ENCODE data around the gene EHMT1. TPM values are rescaled to one million over a fixed set of nuclear protein-coding genes. Genes with fewer than 3 reads are reported as not detected.
A peak's percentile ranks its signal among the peaks of the same experiment; 100 is the strongest.

The EHMT1 gene
- total and polyA plus RNA-seq, 2 donors (not counting 1 experiment from before 2014, with no cell fraction given): 101 to 394 TPM

DNA sequence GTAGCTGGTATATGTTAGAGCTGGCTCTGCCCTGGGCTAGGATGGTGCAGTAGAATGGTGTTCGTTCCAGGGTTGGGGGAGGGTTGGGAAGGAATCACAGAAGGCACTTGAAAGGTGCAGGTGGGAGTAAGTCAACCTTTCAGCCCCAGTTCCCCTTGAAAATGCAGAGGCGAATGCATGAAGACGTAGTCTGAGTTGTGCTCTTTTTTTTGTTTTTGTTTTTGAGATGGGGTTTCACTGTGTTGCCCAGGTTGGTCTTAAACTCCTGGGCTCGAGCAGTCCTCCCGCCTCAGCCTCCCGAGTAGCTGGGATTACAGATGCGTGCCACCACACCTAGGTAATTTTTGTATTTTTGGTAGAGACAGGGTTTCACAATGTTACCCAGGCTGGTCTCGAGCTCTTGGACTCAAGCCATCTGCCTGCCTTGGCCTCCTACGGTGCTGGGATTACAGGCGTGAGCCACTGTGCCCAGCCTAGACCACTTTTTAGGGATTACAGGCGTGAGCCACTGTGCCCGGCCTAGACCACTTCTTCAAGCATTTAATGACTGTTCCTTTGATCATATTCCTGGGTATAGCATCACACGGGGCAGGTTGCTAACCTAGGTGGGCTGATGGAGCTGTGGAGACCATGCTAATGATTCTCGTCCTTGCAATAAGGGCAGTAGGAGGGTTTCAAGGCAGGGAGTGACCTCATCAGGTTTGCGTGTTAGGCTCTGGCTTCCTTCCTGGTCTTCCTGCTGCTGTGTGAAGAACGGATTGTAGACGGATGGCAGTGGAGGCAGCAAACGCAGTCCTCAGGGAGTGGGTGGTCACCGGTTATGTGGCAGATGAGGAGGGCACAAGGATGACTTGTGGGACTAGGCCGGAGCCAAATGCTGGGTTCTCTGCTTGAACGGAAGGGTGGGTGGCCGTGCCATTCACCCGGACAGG is 13.7 kb downstream of the EHMT1 start:
- ATAC-seq (ENCODE audit: low read depth): no peak
- Mint-ChIP-seq H3K27me3 (no peaks in the 10 kb centered on the region), H3K4me1 (peaks cover 55% of the 10 kb centered on the region), H3K9me3 (ENCODE audit: insufficient read depth) (no peaks in the 10 kb centered on the region), H3K27ac (peak overlapping the region; percentile 53), H3K4me3 (no peak overlapping the region)
- Histone ChIP-seq H3K36me3 (replicated peaks in 1 of 2; ENCODE audit: control extremely low read depth in 1 of 2, control insufficient read depth in 1 of 2, extremely low read depth in 1 of 2, insufficient read depth in 2 of 2, low read length in 1 of 2) (no peaks in the 10 kb centered on the region), H3K4me3 (ENCODE audit: control extremely low read depth in 1 of 5, extremely low read depth in 1 of 5, insufficient read depth in 1 of 5, low read depth in 2 of 5, low read length in 4 of 5) (no peak overlapping the region), H3K4me1 (ENCODE audit: control insufficient read depth in 2 of 2, insufficient read depth in 2 of 2, low read length in 2 of 2) (peaks cover 30 to 50% of the 10 kb centered on the region in 2 donors), H2AFZ (ENCODE audit: insufficient read depth, low read depth, low read length, poor library complexity, severe bottlenecking) (no peak overlapping the region), H3K9ac (ENCODE audit: low read length) (no peak overlapping the region), H3K27ac (ENCODE audit: low read length in 2 of 2) (peak overlapping the region in 1 of 2 donors; percentile 48), H3K4me2 (replicated peaks; ENCODE audit: low read depth, low read length, poor library complexity, severe bottlenecking) (peak overlapping the region; percentile 2), H4K20me1 (ENCODE audit: control insufficient read depth, insufficient read depth, low read length, poor library complexity, severe bottlenecking) (peaks cover 63% of the 10 kb centered on the region), H3K9me3 (ENCODE audit: control extremely low read depth in 1 of 3, control insufficient read depth in 2 of 3, insufficient read depth in 1 of 3, low read length in 2 of 3) (no peaks in the 10 kb centered on the region), H3K27me3 (replicated peaks in 1 of 4; ENCODE audit: control extremely low read depth in 1 of 4, control insufficient read depth in 3 of 4, insufficient read depth in 4 of 4, low read length in 3 of 4) (no peaks in the 10 kb centered on the region), H3K79me2 (ENCODE audit: control insufficient read depth, insufficient read depth, low read length) (peaks cover 95% of the 10 kb centered on the region)
- no peak for TF ChIP-seq EZH2 (IDR thresholded peaks at IDR 0.05; ENCODE audit: borderline replicate concordance, insufficient read depth, low read depth, low read length, poor library complexity, severe bottlenecking)
- TF ChIP-seq, protein P1, sequence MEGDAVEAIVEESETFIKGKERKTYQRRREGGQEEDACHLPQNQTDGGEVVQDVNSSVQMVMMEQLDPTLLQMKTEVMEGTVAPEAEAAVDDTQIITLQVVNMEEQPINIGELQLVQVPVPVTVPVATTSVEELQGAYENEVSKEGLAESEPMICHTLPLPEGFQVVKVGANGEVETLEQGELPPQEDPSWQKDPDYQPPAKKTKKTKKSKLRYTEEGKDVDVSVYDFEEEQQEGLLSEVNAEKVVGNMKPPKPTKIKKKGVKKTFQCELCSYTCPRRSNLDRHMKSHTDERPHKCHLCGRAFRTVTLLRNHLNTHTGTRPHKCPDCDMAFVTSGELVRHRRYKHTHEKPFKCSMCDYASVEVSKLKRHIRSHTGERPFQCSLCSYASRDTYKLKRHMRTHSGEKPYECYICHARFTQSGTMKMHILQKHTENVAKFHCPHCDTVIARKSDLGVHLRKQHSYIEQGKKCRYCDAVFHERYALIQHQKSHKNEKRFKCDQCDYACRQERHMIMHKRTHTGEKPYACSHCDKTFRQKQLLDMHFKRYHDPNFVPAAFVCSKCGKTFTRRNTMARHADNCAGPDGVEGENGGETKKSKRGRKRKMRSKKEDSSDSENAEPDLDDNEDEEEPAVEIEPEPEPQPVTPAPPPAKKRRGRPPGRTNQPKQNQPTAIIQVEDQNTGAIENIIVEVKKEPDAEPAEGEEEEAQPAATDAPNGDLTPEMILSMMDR (IDR thresholded peaks at IDR 0.05): no peak
- CTCF ChIA-PET: no interaction called here
- no peak for DNase-seq
- POLR2A ChIA-PET: interaction anchor here (0.6 kb wide), 1 partner anchor 9 kb away, joined by 6 read pairs; no protein-coding TSS in a partner anchor
- WGBS (ENCODE audit: insufficient coverage): 68% methylated on average over 19 of the region's 23 CpGs
- intact Hi-C loops (cut with micrococcal nuclease): no loop called here

DNA sequence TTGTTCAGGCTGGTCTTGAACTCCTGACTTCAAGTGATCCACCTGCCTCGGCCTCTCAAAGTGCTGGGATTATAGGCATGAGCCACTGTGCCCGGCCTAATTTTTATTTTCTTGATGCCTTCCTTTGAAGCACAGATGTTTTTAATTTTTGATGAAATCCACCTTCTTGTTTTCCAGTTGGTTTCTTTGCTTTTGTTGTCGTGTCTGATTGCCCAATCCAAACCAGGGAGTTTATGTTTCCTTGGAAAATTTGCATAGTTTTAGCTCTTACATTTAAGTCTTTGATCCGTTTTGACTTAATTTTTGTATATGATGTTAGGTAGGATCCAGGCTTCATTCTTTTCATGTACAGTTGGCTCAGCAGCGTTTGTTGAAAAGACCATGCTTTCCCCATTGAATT is 15.2 kb downstream of the EHMT1 start:
- H3K27ac Mint-ChIP-seq: no peak overlapping the region
- H3K9me3 Mint-ChIP-seq (ENCODE audit: insufficient read depth): no peaks in the 10 kb centered on the region
- Histone ChIP-seq H3K79me2 (ENCODE audit: control insufficient read depth, insufficient read depth, low read length) (peaks cover 95% of the 10 kb centered on the region), H3K36me3 (replicated peaks in 1 of 2; ENCODE audit: control extremely low read depth in 1 of 2, control insufficient read depth in 1 of 2, extremely low read depth in 1 of 2, insufficient read depth in 2 of 2, low read length in 1 of 2) (no peaks in the 10 kb centered on the region), H3K4me3 (ENCODE audit: control extremely low read depth in 1 of 5, extremely low read depth in 1 of 5, insufficient read depth in 1 of 5, low read depth in 2 of 5, low read length in 4 of 5) (no peak overlapping the region), H3K4me2 (replicated peaks; ENCODE audit: low read depth, low read length, poor library complexity, severe bottlenecking) (no peak overlapping the region), H3K9ac (ENCODE audit: low read length) (no peak overlapping the region), H3K27me3 (replicated peaks in 1 of 4; ENCODE audit: control extremely low read depth in 1 of 4, control insufficient read depth in 3 of 4, insufficient read depth in 4 of 4, low read length in 3 of 4) (no peaks in the 10 kb centered on the region), H3K27ac (ENCODE audit: low read length in 2 of 2) (no peak overlapping the region), H4K20me1 (ENCODE audit: control insufficient read depth, insufficient read depth, low read length, poor library complexity, severe bottlenecking) (peaks cover 59% of the 10 kb centered on the region), H3K4me1 (ENCODE audit: control insufficient read depth in 2 of 2, insufficient read depth in 2 of 2, low read length in 2 of 2) (peaks cover 21 to 39% of the 10 kb centered on the region in 2 donors), H3K9me3 (ENCODE audit: control extremely low read depth in 1 of 3, control insufficient read depth in 2 of 3, insufficient read depth in 1 of 3, low read length in 2 of 3) (no peaks in the 10 kb centered on the region), H2AFZ (ENCODE audit: insufficient read depth, low read depth, low read length, poor library complexity, severe bottlenecking) (no peak overlapping the region)
- CTCF ChIA-PET: no interaction called here
- intact Hi-C loops (cut with micrococcal nuclease): no loop called here
- H3K4me3 Mint-ChIP-seq: no peak overlapping the region
- POLR2A ChIA-PET: no interaction called here
- no peaks in the 10 kb centered on the region for H3K27me3 Mint-ChIP-seq
- H3K4me1 Mint-ChIP-seq: peaks cover 53% of the 10 kb centered on the region
- ATAC-seq (ENCODE audit: low read depth) (no peak), DNase-seq (no peak)
- 94% methylated on average over 2 of the region's 5 CpGs for WGBS (ENCODE audit: insufficient coverage)
- no peak for TF ChIP-seq EZH2 (IDR thresholded peaks at IDR 0.05; ENCODE audit: borderline replicate concordance, insufficient read depth, low read depth, low read length, poor library complexity, severe bottlenecking)
- TF ChIP-seq, protein P1 (IDR thresholded peaks at IDR 0.05): no peak
